A549 (cell line): ENCODE results near the gene GMEB2.

Experiments used
- CTCF ChIP-seq: fragments of >200 bp; sonication (Bioruptor Twin); formaldehyde crosslinking; IDR thresholded peaks from 3 replicates; pipeline ENCODE4 v1.5.1; 2016
- EP300 ChIP-seq, 2 experiments: fragments of >200 bp; sonication (Bioruptor Twin); formaldehyde crosslinking; IDR thresholded peaks; 2 replicates in 1 of 2; 3 replicates in 1 of 2; pipeline ENCODE4 v1.6.1; 2016 to 2017
- RFX5 ChIP-seq: fragments of 450-650 bp; IDR thresholded peaks from 2 replicates; pipeline ENCODE4 v1.7.1; 2014; ENCODE audit warnings: antibody characterized with exemption, mild to moderate bottlenecking, moderate library complexity
- SMC3 ChIP-seq: fragments of >200 bp; sonication (Bioruptor Twin); formaldehyde crosslinking; IDR thresholded peaks from 3 replicates; pipeline ENCODE4 v1.6.1; 2018; ENCODE audit warnings: inconsistent platforms
- TF ChIP-seq, protein P1 (sequence below): fragments of 450-650 bp; IDR thresholded peaks from 2 replicates; pipeline ENCODE4 v1.6.1; 2014; ENCODE audit warnings: antibody characterized with exemption

DNA sequence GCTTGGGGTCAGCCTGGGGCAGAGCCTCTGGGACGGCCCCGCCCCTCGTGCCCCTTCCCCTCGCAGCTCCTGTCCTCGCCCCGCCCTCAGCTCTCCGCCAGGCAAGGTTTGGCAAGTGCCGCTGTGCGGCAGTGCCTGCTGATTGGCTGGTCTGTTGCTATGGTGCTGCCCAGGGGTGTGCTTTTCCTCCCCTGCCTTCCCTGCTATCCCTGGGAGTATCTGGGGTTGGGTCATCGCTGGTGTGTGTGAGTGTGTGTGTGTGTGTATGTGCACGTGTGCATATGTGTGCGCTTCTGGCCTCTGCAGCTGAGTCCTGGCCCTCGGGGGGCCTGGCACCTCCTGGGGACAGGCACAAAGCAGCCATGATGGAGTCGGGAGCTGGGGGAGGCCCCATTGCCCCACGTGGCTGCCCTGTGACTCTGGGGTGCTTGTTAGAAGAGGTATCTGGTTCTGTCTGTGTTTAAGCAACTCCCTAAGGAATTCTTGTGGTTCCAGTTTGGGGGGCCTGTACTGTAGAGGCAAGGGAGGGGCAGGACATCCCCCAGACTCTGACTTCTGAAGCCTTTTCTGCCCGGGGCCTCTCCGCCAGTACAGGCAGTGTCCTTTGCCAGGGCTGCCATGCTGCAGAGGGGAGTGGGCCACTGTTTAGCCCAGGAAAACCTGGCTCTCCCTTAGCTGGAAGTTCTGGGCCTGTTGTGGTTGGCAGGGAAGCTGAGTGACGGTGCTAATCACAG is 38.1 kb upstream of the GMEB2 start:
- TF ChIP-seq EP300 (IDR thresholded peaks at IDR 0.05) (no peak), CTCF (no peak), SMC3 (no peak), RFX5 (no peak)
- TF ChIP-seq, protein P1, sequence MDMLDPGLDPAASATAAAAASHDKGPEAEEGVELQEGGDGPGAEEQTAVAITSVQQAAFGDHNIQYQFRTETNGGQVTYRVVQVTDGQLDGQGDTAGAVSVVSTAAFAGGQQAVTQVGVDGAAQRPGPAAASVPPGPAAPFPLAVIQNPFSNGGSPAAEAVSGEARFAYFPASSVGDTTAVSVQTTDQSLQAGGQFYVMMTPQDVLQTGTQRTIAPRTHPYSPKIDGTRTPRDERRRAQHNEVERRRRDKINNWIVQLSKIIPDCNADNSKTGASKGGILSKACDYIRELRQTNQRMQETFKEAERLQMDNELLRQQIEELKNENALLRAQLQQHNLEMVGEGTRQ: no peak
